Ishikawa (cell line): ENCODE measurements around the gene RCOR3.

Source experiments
- CEBPB ChIP-seq: IDR thresholded peaks from 2 replicates; pipeline ENCODE4 v1.6.1; 2012
- CREB1 ChIP-seq: IDR thresholded peaks from 2 replicates; pipeline ENCODE4 v1.6.1; 2012; ENCODE audit warnings: low read depth
- EP300 ChIP-seq: IDR thresholded peaks from 2 replicates; pipeline ENCODE4 v1.6.1; 2012; ENCODE audit warnings: borderline replicate concordance
- MAX ChIP-seq: IDR thresholded peaks from 2 replicates; pipeline ENCODE4 v1.6.1; 2012
- NFIC ChIP-seq: IDR thresholded peaks from 2 replicates; pipeline ENCODE4 v1.6.1; 2012
- RAD21 ChIP-seq: IDR thresholded peaks from 2 replicates; pipeline ENCODE4 v1.6.1; 2012; ENCODE audit warnings: low read depth
- TAF1 ChIP-seq: IDR thresholded peaks from 2 replicates; pipeline ENCODE4 v1.6.1; 2012; ENCODE audit warnings: low read depth, mild to moderate bottlenecking
- TCF12 ChIP-seq: IDR thresholded peaks from 2 replicates; pipeline ENCODE4 v1.6.1; 2012; ENCODE audit warnings: low read depth
- TEAD4 ChIP-seq: IDR thresholded peaks from 2 replicates; pipeline ENCODE4 v1.6.1; 2012
- YY1 ChIP-seq: IDR thresholded peaks from 2 replicates; pipeline ENCODE4 v1.6.1; 2012; ENCODE audit warnings: low read depth
- ZBTB7A ChIP-seq: IDR thresholded peaks from 2 replicates; pipeline ENCODE4 v1.6.1; 2012; ENCODE audit warnings: low read depth
- TF ChIP-seq, protein P1 (sequence below): IDR thresholded peaks from 2 replicates; pipeline ENCODE4 v1.6.1; 2012; ENCODE audit warnings: low read depth, mild to moderate bottlenecking
- TF ChIP-seq, protein P2 (sequence below): IDR thresholded peaks from 2 replicates; pipeline ENCODE4 v1.6.1; 2012

- TF ChIP-seq TCF12 (no peak), RAD21 (no peak), CREB1 (no peak), YY1 (no peak), ZBTB7A (no peak), MAX (no peak), TAF1 (no peak), EP300 (no peak), NFIC (no peak), TEAD4 (no peak), CEBPB (no peak)
- TF ChIP-seq, protein P1, sequence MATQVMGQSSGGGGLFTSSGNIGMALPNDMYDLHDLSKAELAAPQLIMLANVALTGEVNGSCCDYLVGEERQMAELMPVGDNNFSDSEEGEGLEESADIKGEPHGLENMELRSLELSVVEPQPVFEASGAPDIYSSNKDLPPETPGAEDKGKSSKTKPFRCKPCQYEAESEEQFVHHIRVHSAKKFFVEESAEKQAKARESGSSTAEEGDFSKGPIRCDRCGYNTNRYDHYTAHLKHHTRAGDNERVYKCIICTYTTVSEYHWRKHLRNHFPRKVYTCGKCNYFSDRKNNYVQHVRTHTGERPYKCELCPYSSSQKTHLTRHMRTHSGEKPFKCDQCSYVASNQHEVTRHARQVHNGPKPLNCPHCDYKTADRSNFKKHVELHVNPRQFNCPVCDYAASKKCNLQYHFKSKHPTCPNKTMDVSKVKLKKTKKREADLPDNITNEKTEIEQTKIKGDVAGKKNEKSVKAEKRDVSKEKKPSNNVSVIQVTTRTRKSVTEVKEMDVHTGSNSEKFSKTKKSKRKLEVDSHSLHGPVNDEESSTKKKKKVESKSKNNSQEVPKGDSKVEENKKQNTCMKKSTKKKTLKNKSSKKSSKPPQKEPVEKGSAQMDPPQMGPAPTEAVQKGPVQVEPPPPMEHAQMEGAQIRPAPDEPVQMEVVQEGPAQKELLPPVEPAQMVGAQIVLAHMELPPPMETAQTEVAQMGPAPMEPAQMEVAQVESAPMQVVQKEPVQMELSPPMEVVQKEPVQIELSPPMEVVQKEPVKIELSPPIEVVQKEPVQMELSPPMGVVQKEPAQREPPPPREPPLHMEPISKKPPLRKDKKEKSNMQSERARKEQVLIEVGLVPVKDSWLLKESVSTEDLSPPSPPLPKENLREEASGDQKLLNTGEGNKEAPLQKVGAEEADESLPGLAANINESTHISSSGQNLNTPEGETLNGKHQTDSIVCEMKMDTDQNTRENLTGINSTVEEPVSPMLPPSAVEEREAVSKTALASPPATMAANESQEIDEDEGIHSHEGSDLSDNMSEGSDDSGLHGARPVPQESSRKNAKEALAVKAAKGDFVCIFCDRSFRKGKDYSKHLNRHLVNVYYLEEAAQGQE: no peak
- TF ChIP-seq, protein P2, sequence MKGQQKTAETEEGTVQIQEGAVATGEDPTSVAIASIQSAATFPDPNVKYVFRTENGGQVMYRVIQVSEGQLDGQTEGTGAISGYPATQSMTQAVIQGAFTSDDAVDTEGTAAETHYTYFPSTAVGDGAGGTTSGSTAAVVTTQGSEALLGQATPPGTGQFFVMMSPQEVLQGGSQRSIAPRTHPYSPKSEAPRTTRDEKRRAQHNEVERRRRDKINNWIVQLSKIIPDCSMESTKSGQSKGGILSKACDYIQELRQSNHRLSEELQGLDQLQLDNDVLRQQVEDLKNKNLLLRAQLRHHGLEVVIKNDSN: no peak
These were observed 94.5 kb downstream of the RCOR3 start for GRCh38 chr1:211353562-211354212.
